ENCODE results near the gene ATXN2. TPM values are rescaled to one million over a fixed set of nuclear protein-coding genes. Genes with fewer than 3 reads are reported as not detected.
"Not testable (repeated sequence)": the region's sequence is repeated elsewhere in the genome, so short reads cannot be mapped to it uniquely, and the experiment has no call there.

The ATXN2 gene
- total and polyA plus RNA-seq, 4 donors, result 23.8 to 97.5 (median 49.4) TPM

GRCh38 chr12:111405149-111405858 is 193.8 kb downstream of the ATXN2 start:
- Histone ChIP-seq H3K36me3 (ENCODE audit: control insufficient read depth in 1 of 2, insufficient read depth in 2 of 2, low read length in 1 of 2) (no peaks in the 10 kb centered on the region), H3K27me3 (ENCODE audit: control insufficient read depth in 1 of 2, insufficient read depth in 2 of 2, low read length in 1 of 2) (no peaks in the 10 kb centered on the region), H3K27ac (ENCODE audit: low read depth in 1 of 2, low read length in 2 of 2) (no peak overlapping the region), H3K4me3 (ENCODE audit: low read length in 2 of 2) (peak overlapping the region; percentile 23 to 73), H3K9me3 (ENCODE audit: control insufficient read depth, low read length) (no peaks in the 10 kb centered on the region), H3K4me1 (ENCODE audit: control insufficient read depth in 1 of 2, insufficient read depth in 2 of 2, low read length in 2 of 2) (no peaks in the 10 kb centered on the region)
- peak; percentile 97 for DNase-seq
- peak; percentile 93 for ATAC-seq (ENCODE audit: low FRiP score)
- intact Hi-C loops (cut with DNase I), result loop anchor here in 1 of 2 donors (10.0 kb wide), 1 partner anchor 279 kb away; the partner anchor contains the start of genes ACAD10 and BRAP
- 1 to 2% methylated on average over 46 to 59 of the region's 59 CpGs for WGBS, 2 donors

GRCh38 chr12:111404362-111405148 is 194.6 kb downstream of the ATXN2 start:
- DNase-seq, result no peak
- intact Hi-C loops (cut with DNase I), result loop anchor here in 1 of 2 donors (5.0 to 10.0 kb wide), 2 partner anchors 280 to 718 kb away; partner anchors contain the start of genes ACAD10 and BRAP

GRCh38 chr12:111402490-111402824 is 196.7 kb downstream of the ATXN2 start:
- not testable (repeated sequence) for ATAC-seq (ENCODE audit: low FRiP score)

More at GRCh38 chr12:111404362-111405148, 194.6 kb downstream of the ATXN2 start:
- no peak for ATAC-seq (ENCODE audit: low FRiP score)
- H3K36me3 ChIP-seq (ENCODE audit: control insufficient read depth in 1 of 2, insufficient read depth in 2 of 2, low read length in 1 of 2), result no peaks in the 10 kb centered on the region
- H3K4me1 ChIP-seq (ENCODE audit: control insufficient read depth in 1 of 2, insufficient read depth in 2 of 2, low read length in 2 of 2), result no peaks in the 10 kb centered on the region
- WGBS, 2 donors, result 44 to 45% methylated on average over 21 of the region's 21 CpGs
- H3K27me3 ChIP-seq (ENCODE audit: control insufficient read depth in 1 of 2, insufficient read depth in 2 of 2, low read length in 1 of 2), result no peaks in the 10 kb centered on the region
- H3K27ac ChIP-seq (ENCODE audit: low read depth in 1 of 2, low read length in 2 of 2), result no peak overlapping the region
- peak overlapping the region in 1 of 2 donors; percentile 23 for H3K4me3 ChIP-seq (ENCODE audit: low read length in 2 of 2)
- H3K9me3 ChIP-seq (ENCODE audit: control insufficient read depth, low read length), result no peaks in the 10 kb centered on the region

More at GRCh38 chr12:111402490-111402824, 196.7 kb downstream of the ATXN2 start:
- H3K4me1 ChIP-seq (ENCODE audit: control insufficient read depth in 1 of 2, insufficient read depth in 2 of 2, low read length in 2 of 2); H3K27ac ChIP-seq (ENCODE audit: low read depth in 1 of 2, low read length in 2 of 2); H3K9me3 ChIP-seq (ENCODE audit: control insufficient read depth, low read length); H3K27me3 ChIP-seq (ENCODE audit: control insufficient read depth in 1 of 2, insufficient read depth in 2 of 2, low read length in 1 of 2); H3K4me3 ChIP-seq (ENCODE audit: low read length in 2 of 2); H3K36me3 ChIP-seq (ENCODE audit: control insufficient read depth in 1 of 2, insufficient read depth in 2 of 2, low read length in 1 of 2); DNase-seq: not testable (repeated sequence)
- WGBS, 2 donors, result 86 to 91% methylated on average over 9 of the region's 9 CpGs
- intact Hi-C loops (cut with DNase I), result loop anchor here in 1 of 2 donors (5.0 to 10.0 kb wide), 2 partner anchors 282 to 720 kb away; partner anchors contain the start of genes ACAD10 and BRAP

Other genes with a start within 250 kb of the ATXN2 start
- gene PHETA1, start 230.2 kb downstream of the ATXN2 start, total RNA-seq, result 10 to 100 TPM in 1 of 2 donors, 1 to 10 TPM in 1; 9.3 to 13.5 TPM
- gene PHETA1, start 230.2 kb downstream of the ATXN2 start, polyA plus RNA-seq, result 10 to 100 TPM in 1 of 2 donors, 1 to 10 TPM in 1; 6.9 to 12.9 TPM
- gene SH2B3, start 193.4 kb downstream of the ATXN2 start, total RNA-seq, result 10 to 100 TPM; 34.4 to 45.5 TPM
- 10 to 100 TPM; 11.4 to 12.6 TPM for gene SH2B3, start 193.4 kb downstream of the ATXN2 start, polyA plus RNA-seq
- 10 to 100 TPM; 14.0 to 18.0 TPM for gene BRAP, start 86.6 kb upstream of the ATXN2 start, total RNA-seq
- 10 to 100 TPM in 1 of 2 donors, 1 to 10 TPM in 1; 4.9 to 11.8 TPM for gene BRAP, start 86.6 kb upstream of the ATXN2 start, polyA plus RNA-seq
- gene ACAD10, start 86.7 kb upstream of the ATXN2 start, total RNA-seq, result 10 to 100 TPM; 16.0 to 27.9 TPM
- gene ACAD10, start 86.7 kb upstream of the ATXN2 start, polyA plus RNA-seq, result 10 to 100 TPM in 1 of 2 donors, 1 to 10 TPM in 1; 7.0 to 15.2 TPM
- gene ALDH2, start 167.6 kb upstream of the ATXN2 start, total RNA-seq, result 100 to 1,000 TPM; 114 to 134 TPM
- 100 to 1,000 TPM in 1 of 2 donors, 10 to 100 TPM in 1; 91.2 to 135 TPM for gene ALDH2, start 167.6 kb upstream of the ATXN2 start, polyA plus RNA-seq
- 10 to 100 TPM; 36.4 to 44.4 TPM for gene MAPKAPK5, start 242.9 kb upstream of the ATXN2 start, total RNA-seq
- gene MAPKAPK5, start 242.9 kb upstream of the ATXN2 start, polyA plus RNA-seq, result 10 to 100 TPM; 21.3 to 25.4 TPM